NCI-H510A (cell line): ENCODE measurements around the gene GLO1.

Experiments used
- DNase-seq: peaks from one replicate; lab custom pipeline; 2025; lab: John Stamatoyannopoulos, UW

Gene GLO1

DNA sequence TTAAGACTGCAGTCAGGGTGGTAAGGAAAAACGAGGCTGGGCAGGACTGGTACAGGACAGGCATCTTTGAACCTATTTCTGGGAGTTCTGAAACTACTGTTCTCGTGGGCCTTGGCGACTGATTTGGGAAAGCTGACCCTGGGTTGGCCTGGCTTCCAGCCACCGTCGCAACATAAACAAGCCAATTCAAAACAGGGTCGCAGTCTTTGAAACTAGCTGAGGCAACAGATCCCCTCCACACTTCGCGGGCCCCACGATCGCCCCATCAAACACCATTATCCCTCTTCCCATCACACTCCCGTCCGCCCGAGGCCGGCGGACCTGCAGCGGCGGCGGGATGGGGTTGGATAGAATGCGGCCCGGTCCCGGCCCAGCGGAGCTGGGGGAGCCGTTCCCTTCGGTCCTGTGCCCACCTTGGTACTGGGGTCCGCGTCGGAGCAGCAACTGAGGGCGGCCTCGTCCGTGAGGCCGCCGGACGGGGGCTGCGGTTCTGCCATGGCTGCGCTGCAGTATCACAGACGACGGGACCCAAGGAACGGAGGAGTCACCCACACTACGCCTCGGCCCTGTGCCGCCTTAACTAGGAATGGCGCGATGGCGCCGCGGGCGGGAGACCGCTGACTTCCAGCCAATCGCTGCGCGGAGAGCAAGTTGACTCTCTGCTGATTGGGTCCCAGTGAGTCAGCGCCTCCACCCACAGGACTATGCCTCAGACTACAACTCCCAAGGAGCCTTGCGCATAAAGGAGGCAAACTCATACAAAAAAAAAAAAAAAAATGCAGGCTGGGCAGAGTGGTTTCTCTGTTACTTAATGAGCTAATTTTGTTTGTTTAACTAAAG is at the start of gene GLO1:
Gene GLO1 (minus strand): TSS at position 588 of the 840 bp plus-strand sequence. CDS start 91 bp downstream, at position 497.
- DNase-seq: peak; percentile 98

- DNase-seq: no peak
These were observed 48.1 kb upstream of the GLO1 start for GRCh38 chr6:38750968-38751615.

DNA sequence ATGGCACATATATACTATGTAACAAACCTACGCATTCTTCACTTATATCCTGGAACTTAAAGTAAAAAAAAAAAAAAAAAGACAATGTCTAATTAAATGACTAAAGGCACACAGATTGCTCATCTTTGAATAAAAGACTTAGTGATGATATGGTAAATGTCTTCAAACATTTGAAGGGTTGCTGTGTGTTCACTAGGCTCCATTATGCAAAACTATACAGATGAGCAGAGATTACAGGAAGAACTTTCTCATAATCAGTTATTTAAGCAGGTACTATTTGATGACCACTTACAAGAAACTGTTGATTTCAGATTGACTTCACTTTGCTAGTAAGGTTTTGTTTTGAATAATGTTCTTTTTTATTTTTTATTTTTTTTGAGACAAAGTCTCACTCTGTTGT is 46.5 kb upstream of the GLO1 start:
- DNase-seq: no peak

DNA sequence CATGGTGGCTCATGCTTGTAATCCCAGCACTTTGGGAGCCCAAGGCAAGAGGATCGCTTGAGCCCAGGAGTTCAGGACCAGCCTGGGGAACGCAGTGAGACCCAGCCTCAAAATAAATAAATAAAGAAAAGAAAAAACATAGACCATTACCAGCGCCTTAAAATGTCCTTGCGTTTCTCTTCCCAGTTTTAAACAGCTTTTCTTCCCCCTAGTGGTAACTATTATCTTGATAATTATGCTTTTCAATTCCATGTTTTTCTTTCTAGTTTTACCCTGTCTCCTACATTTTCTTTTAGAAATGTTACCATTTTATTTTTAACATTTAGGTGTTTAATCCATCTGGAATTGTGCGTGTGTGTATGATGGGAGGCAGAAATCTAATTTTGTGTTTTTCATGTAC is 36.6 kb upstream of the GLO1 start:
- no peak for DNase-seq

- no peak for DNase-seq
These were observed 35.3 kb upstream of the GLO1 start for GRCh38 chr6:38738261-38738660.

- no peak for DNase-seq
These were observed 34.0 kb upstream of the GLO1 start for GRCh38 chr6:38736951-38737350.

- DNase-seq: no peak
These were observed 27.4 kb upstream of the GLO1 start for GRCh38 chr6:38730140-38730862.

DNA sequence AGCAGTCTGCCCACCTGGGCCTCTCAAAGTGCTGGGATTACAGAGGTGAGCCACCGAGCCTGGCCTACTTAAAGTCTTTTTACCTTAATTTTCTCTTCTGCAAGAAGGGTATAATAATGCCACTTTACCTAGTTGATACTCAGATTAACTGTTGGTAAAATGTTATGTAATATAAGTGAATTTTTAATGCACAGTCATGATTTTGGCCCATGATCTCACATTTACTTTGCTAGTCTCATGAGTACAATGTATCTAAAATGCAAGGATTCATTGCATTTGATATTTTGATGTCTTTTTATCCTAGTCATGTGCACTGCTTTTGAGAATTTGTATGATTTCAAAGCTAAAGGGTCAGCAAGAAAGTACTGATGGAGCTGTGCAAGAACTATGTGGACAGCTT is 25.3 kb upstream of the GLO1 start:
- no peak for DNase-seq

DNA sequence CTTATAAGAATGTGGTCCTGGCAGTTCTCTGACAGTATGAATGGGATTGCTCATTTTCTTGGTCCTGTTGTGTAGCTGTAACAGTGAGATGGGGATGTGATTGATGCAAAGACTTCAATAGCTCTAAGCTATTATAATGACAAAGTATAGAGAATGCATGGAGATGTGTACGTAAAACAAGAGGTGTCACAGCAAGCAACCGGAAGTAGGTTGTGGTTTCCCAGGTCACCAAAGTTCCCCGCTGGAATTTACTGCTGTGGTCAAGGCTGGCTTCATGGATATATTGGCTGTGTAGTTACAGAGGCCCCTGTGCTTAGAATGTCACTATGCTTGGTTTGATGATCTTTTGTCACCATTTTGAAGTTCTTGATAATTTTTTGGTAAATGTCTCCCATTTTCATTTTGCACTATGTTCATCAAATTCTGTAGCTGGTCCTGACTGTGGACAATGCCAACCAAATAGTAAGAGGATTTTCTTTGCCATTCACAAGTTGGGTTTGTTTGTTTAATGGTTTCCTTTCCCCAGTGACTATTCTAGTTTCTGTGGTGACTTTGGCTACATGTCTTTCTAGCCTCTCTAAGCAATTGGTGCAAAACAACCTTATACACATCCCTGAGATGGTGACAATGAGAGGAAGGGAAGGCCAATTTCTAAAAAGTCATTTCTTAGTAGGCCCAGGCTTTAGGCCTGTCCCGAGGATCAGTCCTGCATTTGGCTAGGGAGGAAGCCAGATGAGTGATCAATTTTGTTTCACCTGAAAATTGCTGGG is 22.7 kb upstream of the GLO1 start:
- no peak for DNase-seq

DNA sequence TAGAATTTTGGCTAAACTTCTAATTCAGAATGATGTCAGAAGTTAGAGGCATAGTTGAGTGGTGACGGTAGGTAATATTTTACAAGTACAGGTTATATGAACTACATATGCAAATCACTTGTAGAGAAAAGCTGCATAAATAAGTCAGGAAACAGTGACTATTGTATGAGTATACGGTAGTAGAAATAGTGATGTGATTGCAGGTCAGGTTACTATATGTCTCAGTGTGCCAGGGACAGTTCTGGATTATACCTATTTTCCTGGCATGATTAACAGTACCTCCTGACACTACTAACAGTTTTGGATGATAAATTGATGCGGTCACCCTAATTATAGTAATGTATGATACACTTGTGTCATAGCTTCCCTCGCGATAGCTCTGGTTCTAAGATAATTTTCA is 21.4 kb upstream of the GLO1 start:
- no peak for DNase-seq

DNA sequence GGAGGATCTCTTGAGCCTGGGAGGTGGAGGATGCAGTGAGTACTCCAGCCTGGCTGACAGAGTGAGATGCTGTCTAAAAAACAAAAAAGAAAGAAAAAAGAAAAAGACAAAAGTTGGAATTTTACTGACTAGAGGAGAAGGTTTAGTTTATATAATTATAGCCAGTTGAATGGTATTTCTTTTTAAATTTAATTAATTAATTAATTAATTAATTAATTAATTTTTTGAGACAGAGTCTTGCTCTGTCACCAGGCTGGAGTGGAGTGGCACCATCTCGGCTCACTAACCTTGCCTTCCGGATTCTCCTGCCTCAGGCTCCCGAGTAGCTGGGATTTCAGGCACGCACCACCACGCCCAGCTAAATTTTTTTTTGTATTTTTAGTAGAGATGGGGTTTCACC is 20.8 kb upstream of the GLO1 start:
- no peak for DNase-seq

DNA sequence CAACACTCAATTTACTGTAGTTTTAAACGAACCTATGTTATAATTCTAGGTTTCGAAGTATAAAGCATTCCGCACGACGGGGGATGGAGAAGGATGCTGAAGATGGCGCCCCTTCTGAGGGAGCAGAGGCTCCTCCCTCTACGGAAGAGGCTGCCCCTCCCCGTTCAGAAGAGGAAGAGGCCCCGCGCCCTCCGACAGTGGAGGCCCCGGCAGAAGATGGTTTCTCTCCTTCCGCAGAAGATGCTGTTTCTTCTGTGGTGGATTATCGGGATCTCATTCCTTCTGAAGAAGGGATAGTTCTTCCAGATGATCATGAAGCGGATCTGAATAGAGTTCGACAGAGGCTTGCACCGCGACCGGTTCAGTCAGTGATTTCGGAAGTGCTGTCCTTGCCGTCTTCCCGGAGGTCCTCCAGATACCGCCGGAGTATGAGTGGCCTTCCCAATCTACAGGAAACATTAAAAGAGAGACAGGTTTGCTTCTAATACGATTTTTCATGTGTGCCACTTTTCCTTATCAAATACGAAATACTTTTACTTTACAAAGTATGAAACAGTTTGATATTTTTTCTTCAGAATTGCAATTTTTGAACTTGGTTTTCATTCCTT is 19.9 kb upstream of the GLO1 start:
- no peak for DNase-seq

DNA sequence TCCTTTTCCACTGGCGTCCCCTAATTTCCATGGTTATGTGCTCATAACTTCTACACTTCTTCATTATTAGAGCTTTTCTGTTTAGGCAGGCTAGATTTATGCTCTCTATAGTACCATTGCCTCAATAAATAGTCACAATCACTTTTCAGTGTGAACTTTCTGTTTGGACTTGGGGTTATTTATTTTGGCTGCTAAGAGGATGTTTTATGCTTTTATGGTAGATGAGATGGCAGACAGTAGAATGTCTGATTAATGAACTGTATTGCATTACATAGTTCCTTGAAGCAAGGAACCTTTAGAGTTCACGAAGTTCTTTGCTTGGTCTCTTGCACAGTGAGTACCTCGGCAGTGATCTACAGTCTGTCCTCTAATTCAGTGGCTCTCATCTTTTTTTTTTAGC is 19.1 kb upstream of the GLO1 start:
- DNase-seq: no peak

DNA sequence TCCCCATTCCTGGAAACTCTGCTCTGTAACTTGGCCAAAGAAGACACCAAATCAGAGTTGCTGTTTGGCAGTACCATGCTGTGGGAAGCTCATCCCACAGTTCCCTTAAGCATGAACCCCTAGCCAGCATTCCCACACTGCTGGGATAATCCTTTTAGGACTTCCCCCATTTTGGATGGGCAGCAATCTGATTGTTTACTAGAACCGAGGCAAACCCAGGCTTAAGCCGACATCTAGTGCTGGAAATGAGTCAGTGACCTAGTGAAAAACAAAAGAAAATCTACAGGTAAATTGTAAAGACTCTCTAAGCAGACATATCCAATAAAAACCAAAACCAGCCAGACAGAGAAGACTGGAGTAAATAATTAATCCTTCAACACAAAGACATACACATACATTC is 17.4 kb upstream of the GLO1 start:
- DNase-seq: no peak

DNA sequence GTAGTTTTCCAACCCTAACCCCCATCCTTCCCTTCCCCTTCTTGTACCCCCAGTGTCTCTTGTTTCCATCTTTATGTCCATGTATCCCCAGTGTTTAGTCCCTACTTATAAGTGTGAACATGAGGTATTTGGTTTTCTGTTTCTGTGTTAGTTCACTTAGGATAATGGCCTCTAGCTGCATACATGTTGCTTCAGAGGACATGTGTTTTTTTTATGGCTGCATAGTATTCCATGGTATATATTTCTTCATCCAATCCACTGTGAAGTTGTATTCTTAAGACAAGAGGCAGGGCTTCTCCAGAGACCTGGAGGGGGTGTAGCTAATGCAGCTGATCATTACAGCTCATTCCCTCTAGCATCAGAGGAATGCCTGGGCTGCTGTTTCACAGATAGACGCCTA is 16.4 kb upstream of the GLO1 start:
- no peak for DNase-seq

DNA sequence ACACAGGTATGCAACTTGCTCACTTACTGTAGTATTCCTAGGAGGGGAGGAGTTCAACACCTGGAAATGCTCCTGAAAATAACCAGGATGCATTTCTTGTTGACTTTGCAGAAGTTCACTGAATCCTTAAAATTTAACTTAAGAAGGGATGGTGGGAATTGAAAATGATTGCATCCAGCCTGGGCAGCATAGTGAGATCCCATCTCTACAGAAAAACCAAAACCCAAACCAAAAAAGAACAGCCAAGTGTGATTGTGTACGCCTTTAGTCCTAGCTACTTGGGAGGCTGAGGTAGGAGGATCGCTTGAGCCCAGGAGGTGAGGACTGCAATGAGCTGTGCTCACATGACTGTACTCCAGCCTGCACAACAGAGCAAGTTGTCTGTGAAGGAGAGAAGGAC is 13.9 kb upstream of the GLO1 start:
- DNase-seq: no peak

- DNase-seq: no peak
These were observed 12.2 kb upstream of the GLO1 start, which contains the start of gene DNAH8 for GRCh38 chr6:38715016-38715689. DNAH8 (plus strand) TSS chr6:38715311; CDS start chr6:38722810, 7,499 bp downstream.

DNA sequence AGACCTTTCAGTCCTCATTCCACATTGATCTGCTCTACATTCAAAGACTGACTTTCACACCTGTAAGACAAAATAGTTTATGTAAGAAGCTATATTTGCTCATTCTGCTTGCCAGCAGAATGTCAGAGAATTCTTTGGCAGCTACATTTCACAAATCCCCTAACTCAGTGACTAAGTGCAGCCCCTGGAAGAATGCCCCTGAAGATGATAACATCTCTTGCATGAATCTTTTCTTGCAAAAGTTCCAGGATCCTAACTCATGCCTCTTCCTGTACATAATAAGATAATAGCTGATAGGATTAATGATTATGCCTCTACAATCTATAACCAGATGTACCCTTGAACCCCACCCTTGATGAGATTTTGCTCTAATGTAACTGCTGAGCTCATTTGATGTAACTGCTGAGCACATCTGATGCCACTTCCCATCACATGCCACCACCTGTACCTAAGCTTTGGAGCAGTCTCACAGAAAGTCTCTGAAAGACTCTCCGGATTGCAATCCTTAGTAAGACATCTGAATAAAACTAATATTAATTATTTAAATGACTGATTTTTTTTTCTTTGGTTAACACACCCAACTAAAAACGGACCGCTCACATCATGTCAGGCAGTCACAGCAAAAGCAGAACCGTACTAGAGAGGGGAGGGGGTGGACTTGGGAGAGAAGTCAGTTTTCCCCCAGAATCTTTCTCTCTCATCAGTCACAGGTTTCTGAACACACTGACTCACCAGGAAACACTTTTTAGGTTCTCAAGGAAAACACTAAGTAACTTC is 11.5 kb upstream of the GLO1 start:
- no peak for DNase-seq

GRCh38 chr6:38713812-38714211 is 10.9 kb upstream of the GLO1 start:
- DNase-seq: no peak

- no peak for DNase-seq
These were observed 5.6 kb upstream of the GLO1 start for GRCh38 chr6:38708496-38708895.
